ENCODE measurements around the gene ATP8B1.

- TF ChIP-seq, protein P1, sequence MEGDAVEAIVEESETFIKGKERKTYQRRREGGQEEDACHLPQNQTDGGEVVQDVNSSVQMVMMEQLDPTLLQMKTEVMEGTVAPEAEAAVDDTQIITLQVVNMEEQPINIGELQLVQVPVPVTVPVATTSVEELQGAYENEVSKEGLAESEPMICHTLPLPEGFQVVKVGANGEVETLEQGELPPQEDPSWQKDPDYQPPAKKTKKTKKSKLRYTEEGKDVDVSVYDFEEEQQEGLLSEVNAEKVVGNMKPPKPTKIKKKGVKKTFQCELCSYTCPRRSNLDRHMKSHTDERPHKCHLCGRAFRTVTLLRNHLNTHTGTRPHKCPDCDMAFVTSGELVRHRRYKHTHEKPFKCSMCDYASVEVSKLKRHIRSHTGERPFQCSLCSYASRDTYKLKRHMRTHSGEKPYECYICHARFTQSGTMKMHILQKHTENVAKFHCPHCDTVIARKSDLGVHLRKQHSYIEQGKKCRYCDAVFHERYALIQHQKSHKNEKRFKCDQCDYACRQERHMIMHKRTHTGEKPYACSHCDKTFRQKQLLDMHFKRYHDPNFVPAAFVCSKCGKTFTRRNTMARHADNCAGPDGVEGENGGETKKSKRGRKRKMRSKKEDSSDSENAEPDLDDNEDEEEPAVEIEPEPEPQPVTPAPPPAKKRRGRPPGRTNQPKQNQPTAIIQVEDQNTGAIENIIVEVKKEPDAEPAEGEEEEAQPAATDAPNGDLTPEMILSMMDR (conservative IDR thresholded peaks at IDR 0.05; ENCODE audit: low read length), result peak; percentile 35
- TF ChIP-seq EZH2phosphoT487 (IDR thresholded peaks at IDR 0.05; ENCODE audit: borderline replicate concordance), result no peak
Observed at GRCh38 chr18:57644540-57644939, 158.6 kb downstream of the ATP8B1 start.

All from Loucy (cell line).